ENCODE data around the gene HMGCS2.
A peak's percentile ranks its signal among the peaks of the same experiment; 100 is the strongest.
"Not testable (repeated sequence)": the region's sequence is repeated elsewhere in the genome, so short reads cannot be mapped to it uniquely, and the experiment has no call there.

Gene HMGCS2

GRCh38 chr1:119787776-119788175, 19.1 kb upstream of the HMGCS2 start:
- peak; percentile 56 for DNase-seq

GRCh38 chr1:119786473-119787050, 17.9 kb upstream of the HMGCS2 start:
- DNase-seq, result not testable (repeated sequence)

- not testable (repeated sequence) for DNase-seq
Measured at GRCh38 chr1:119786046-119786445, 17.3 kb upstream of the HMGCS2 start.

GRCh38 chr1:119784191-119784781, 15.6 kb upstream of the HMGCS2 start:
- DNase-seq, result peak; percentile 59

GRCh38 chr1:119783354-119784185, 14.9 kb upstream of the HMGCS2 start:
- DNase-seq, result peak; percentile 58

- DNase-seq, result no peak
Measured at GRCh38 chr1:119782631-119783325, 14.1 kb upstream of the HMGCS2 start.

- no peak for DNase-seq
Measured at GRCh38 chr1:119781434-119782210, 12.9 kb upstream of the HMGCS2 start.

- no peak for DNase-seq
Measured at GRCh38 chr1:119779869-119780356, 11.2 kb upstream of the HMGCS2 start.

- DNase-seq, result no peak
Measured at GRCh38 chr1:119778886-119779560, 10.3 kb upstream of the HMGCS2 start.

- DNase-seq, result no peak
Measured at GRCh38 chr1:119778359-119778758, 9.7 kb upstream of the HMGCS2 start.

GRCh38 chr1:119774746-119775490, 6.2 kb upstream of the HMGCS2 start:
- DNase-seq, result no peak

GRCh38 chr1:119773711-119774241, 5.1 kb upstream of the HMGCS2 start:
- DNase-seq, result no peak

- DNase-seq, result no peak
Measured at GRCh38 chr1:119772298-119772697, 3.6 kb upstream of the HMGCS2 start.

- DNase-seq, result no peak
Measured at GRCh38 chr1:119771770-119772169, 3.1 kb upstream of the HMGCS2 start.

- no peak for DNase-seq
Measured at GRCh38 chr1:119771016-119771415, 2.3 kb upstream of the HMGCS2 start.

- DNase-seq, result no peak
Measured at GRCh38 chr1:119767486-119767885, 1.2 kb downstream of the HMGCS2 start.

- DNase-seq, result no peak
Measured at GRCh38 chr1:119766374-119766794, 2.3 kb downstream of the HMGCS2 start.

GRCh38 chr1:119764220-119764619, 4.5 kb downstream of the HMGCS2 start:
- no peak for DNase-seq

GRCh38 chr1:119762953-119763352, 5.8 kb downstream of the HMGCS2 start:
- no peak for DNase-seq

GRCh38 chr1:119762409-119762808, 6.3 kb downstream of the HMGCS2 start:
- DNase-seq, result no peak

GRCh38 chr1:119758584-119758983, 10.1 kb downstream of the HMGCS2 start:
- no peak for DNase-seq

All from NCI-H226 (cell line).